Measurements from ENCODE around the gene UBQLNL.

The UBQLNL gene

GRCh38 chr11:5508605-5509004, 7.9 kb downstream of the UBQLNL start:
- intact Hi-C loops (cut with DNase I), result no loop called here
- DNase-seq, result no peak

- DNase-seq, result no peak
- intact Hi-C loops (cut with DNase I), result no loop called here
These were observed 8.6 kb downstream of the UBQLNL start for GRCh38 chr11:5507933-5508305.

DNA sequence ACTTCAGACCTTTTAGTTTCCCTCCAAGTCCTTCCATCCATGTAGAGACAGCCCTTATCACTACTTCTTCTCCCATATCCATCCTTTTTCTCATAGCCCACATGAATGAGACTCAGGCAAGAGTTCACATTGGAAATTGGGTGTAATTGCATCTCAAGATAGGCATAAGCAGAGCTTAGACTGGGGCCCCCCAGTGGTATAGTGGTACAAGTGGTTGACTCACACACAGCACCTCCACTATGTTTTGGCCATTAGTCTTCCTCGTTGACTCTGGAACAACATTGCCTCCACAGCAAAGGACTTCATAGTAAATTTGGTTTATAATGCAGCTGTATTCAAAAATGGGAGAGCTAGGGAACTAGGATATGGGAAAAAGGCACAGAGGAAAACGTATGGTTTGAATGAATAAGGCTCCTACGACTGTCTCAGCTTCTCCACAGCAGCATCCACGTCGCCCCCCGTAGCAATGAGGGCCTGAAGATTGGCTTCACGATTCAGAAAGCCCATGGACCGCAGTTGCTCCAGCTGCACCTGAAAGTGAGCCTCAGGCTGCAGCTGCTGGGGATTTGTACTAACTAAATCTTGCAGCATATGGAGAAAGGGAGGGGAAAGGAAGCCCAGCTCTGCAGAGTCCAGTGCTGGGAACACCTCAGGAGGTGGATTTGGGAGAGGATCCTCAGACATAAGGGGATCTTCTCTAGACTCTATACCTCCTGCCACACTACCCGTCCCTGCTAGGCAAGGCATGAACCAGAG, 9.1 kb downstream of the UBQLNL start:
- DNase-seq, result no peak
- intact Hi-C loops (cut with DNase I), result no loop called here

- DNase-seq, result no peak
- intact Hi-C loops (cut with DNase I), result no loop called here
These were observed 11.0 kb downstream of the UBQLNL start for GRCh38 chr11:5505363-5506048.

DNA sequence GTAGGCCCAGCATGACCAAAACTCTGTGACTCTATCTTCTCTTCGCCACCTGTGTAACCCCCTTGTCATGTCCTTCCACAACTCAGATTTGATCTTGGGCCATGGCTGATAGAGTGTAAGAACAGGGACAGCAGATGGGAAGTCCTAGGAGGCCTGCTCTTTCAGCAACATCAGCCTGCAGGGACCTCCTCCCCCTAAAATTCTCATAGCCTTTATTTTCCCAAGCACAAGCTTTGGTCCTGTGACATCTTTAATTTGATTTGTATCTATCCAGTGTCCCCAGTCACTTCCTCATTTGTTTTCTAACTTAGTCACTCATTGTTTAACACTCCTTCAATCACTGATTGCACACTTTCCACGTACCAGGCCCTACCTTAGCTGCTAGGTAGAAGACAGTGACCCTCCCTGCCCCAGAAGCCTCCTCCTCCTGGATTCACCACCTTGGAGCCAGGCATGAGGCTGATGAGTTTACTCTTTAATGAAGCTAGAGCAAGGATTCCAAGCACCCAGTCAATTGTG, 12.0 kb downstream of the UBQLNL start:
- intact Hi-C loops (cut with DNase I), result no loop called here
- DNase-seq, result no peak

- intact Hi-C loops (cut with DNase I), result no loop called here
- no peak for DNase-seq
These were observed 16.1 kb downstream of the UBQLNL start for GRCh38 chr11:5500393-5500801.

DNA sequence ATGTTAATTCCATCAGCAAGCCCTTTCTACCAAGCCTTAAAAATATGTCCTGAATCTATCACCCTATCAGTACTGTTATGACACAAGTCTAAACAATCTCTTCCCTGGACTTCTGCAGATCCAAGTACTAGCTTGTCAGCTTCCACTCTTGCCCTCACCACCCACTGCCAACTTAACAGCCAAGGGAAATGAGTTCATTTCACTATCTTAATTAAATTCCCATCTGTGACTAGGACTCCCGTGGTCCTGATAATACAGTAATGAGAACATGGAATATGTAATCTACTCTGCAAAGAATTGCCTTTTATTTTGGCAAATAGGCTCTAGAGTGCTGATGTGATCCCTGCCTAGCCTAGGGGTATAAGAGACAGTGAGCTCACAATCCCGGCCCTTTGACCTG, 16.8 kb downstream of the UBQLNL start:
- DNase-seq, result no peak
- intact Hi-C loops (cut with DNase I), result no loop called here

- no peak for DNase-seq
- intact Hi-C loops (cut with DNase I), result no loop called here
These were observed 26.7 kb downstream of the UBQLNL start for GRCh38 chr11:5489576-5490357.

DNA sequence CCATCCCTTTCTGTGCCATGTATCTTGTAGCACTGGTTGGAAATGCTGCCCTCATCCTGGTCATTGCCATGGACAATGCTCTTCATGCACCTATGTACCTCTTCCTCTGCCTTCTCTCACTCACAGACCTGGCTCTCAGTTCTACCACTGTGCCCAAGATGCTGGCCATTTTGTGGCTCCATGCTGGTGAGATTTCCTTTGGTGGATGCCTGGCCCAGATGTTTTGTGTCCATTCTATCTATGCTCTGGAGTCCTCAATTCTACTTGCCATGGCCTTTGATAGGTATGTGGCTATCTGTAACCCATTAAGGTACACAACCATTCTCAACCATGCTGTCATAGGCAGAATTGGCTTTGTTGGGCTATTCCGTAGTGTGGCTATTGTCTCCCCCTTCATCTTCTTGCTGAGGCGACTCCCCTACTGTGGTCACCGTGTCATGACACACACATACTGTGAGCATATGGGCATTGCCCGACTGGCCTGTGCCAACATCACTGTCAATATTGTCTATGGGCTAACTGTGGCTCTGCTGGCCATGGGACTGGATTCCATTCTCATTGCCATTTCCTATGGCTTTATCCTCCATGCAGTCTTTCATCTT, 27.6 kb downstream of the UBQLNL start:
- no peak for DNase-seq
- intact Hi-C loops (cut with DNase I), result no loop called here

DNA sequence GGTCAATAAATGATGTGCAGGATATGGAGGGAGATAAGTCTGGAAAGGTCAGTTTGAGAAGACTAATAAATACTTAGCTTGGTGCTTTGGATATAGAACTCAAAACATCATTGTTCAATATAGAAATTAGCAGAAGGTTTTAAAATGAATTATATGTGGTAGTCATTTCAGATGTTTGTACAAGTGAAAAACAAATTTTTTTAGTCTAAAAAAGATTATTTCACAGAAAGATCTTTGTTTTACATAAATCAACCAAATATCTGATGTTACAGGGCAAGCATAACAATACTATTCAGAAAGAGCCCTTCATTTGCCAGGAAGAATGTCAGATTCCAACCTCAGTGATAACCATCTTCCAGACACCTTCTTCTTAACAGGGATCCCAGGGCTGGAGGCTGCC, 28.1 kb downstream of the UBQLNL start, which contains the start of gene OR52D1:
OR52D1 (plus strand) TSS at position 301 of the 400 bp plus-strand sequence; CDS start at position 323, 22 bp downstream.
- intact Hi-C loops (cut with DNase I), result no loop called here
- DNase-seq, result no peak

- intact Hi-C loops (cut with DNase I), result no loop called here
- DNase-seq, result no peak
These were observed 30.1 kb downstream of the UBQLNL start for GRCh38 chr11:5486421-5486820.

- intact Hi-C loops (cut with DNase I), result no loop called here
- no peak for DNase-seq
These were observed 30.5 kb downstream of the UBQLNL start for GRCh38 chr11:5486003-5486402.

DNA sequence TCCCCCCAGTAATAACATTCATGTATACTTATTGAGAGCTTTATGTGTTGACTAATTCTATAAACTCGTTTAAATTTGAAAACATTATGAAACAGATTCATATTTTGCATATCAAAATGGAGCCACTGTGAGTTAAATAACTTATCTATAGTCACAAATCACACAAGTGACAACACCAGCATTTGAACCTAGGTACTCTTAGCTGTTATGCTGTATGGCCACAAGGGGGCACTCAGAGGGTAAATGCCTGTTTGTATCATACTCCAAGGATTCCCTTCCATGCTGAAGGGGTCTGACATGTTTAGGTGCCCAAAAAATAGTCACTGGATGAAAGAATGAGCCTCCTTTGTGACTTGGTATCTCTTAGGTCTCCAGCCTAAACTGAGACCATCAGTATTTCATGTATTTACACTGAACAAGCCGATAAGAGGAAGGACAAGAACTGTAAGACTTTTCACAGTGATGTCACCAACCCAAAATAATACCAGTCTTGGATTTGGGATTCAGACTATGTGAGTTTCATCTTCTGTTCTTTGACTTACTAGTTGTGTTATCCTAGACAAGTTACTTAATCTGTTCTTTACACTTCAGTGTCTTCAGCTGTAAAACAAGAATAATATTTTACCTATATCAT, 40.2 kb downstream of the UBQLNL start:
- intact Hi-C loops (cut with DNase I), result loop anchor here (1.0 kb wide), 1 partner anchor 332 kb away; the partner anchor contains the start of gene OR52N2
- peak in 3 of 10 donors; percentile 7 to 35 (median 28) for DNase-seq

GRCh38 chr11:5473921-5474320, 42.6 kb downstream of the UBQLNL start:
- intact Hi-C loops (cut with DNase I), result no loop called here
- no peak for DNase-seq

DNA sequence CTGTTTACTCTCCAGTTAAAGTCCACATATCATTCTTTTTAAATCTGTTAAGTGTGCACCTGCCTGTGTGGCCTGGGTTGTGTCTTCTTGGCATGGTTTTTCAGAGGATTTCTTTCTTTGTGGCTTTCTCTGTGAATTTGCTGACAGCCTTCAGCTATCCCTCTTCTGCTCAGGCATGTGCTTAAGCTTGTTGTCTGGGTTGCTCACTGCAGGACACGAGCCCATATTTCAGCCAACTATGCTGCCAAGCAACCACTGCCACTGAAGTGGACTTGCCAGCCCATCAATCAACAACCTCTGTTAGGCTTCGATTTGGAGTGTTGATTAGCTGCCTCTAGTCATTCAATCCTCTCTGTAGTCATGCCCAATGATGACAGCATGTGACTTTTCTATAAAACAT, 49.0 kb downstream of the UBQLNL start:
- no peak for DNase-seq
- intact Hi-C loops (cut with DNase I), result no loop called here

Data from posterior cingulate gyrus (tissue), 11 donors.